H9 (cell line): Measurements from ENCODE around the gene PTPRK. TPM values are rescaled to one million over a fixed set of nuclear protein-coding genes. Genes with fewer than 3 reads are reported as not detected.

ENCODE experiments used
- DNase-seq: peaks from one replicate; pipeline ENCODE4 v3.0.0-alpha.2; 2017
- H2AFZ ChIP-seq: one replicate; pipeline ENCODE4 v1.6.1; 2013; ENCODE audit warnings: mild to moderate bottlenecking, low read length, control low read depth, moderate library complexity
- H2AK5ac ChIP-seq: 2 replicates; pipeline ENCODE4 v1.6.1; 2013; ENCODE audit warnings: low read length, control low read depth, mixed read lengths; ENCODE audit not compliant: insufficient read length
- H2BK120ac ChIP-seq: one replicate; pipeline ENCODE4 v1.6.1; 2013; ENCODE audit warnings: low read depth, mild to moderate bottlenecking, low read length, control low read depth, inconsistent platforms; ENCODE audit not compliant: poor library complexity, severe bottlenecking
- H2BK12ac ChIP-seq: 2 replicates; pipeline ENCODE4 v1.6.1; 2013; ENCODE audit warnings: low read length, control low read depth, mixed read lengths, low read depth; ENCODE audit not compliant: insufficient read length
- H2BK15ac ChIP-seq: 2 replicates; pipeline ENCODE4 v1.6.1; 2013; ENCODE audit warnings: low read depth, low read length, control low read depth
- H2BK20ac ChIP-seq: one replicate; pipeline ENCODE4 v1.6.1; 2013; ENCODE audit warnings: low read depth, mild to moderate bottlenecking, low read length, control low read depth, inconsistent platforms; ENCODE audit not compliant: poor library complexity, severe bottlenecking
- H2BK5ac ChIP-seq: 2 replicates; pipeline ENCODE4 v1.6.1; 2013; ENCODE audit warnings: low read length, control low read depth, mixed read lengths; ENCODE audit not compliant: insufficient read length
- H3K14ac ChIP-seq: 2 replicates; pipeline ENCODE4 v1.6.1; 2013; ENCODE audit warnings: low read length, control low read depth; ENCODE audit not compliant: insufficient read depth
- H3K18ac ChIP-seq: 2 replicates; pipeline ENCODE4 v1.6.1; 2013; ENCODE audit warnings: low read depth, mild to moderate bottlenecking, mixed read lengths, low read length, control low read depth; ENCODE audit not compliant: insufficient read length
- H3K23ac ChIP-seq: 2 replicates; pipeline ENCODE4 v1.6.1; 2013; ENCODE audit warnings: low read length, control low read depth, mixed read lengths, low read depth; ENCODE audit not compliant: insufficient read length
- H3K23me2 ChIP-seq: 2 replicates; pipeline ENCODE4 v1.6.1; 2013; ENCODE audit warnings: low read depth, mild to moderate bottlenecking, mixed read lengths, low read length, control low read depth; ENCODE audit not compliant: insufficient read length, poor library complexity, severe bottlenecking
- H3K27ac ChIP-seq: 2 replicates; pipeline ENCODE4 v1.5.1; 2013; ENCODE audit warnings: low read length, control low read depth, mixed read lengths, low read depth; ENCODE audit not compliant: insufficient read length
- H3K27me3 ChIP-seq: 2 replicates; pipeline ENCODE4 v1.6.1; 2013; ENCODE audit warnings: low read length, control low read depth, inconsistent platforms; ENCODE audit not compliant: insufficient read depth
- H3K4ac ChIP-seq: 2 replicates; pipeline ENCODE4 v1.6.1; 2013; ENCODE audit warnings: low read depth, mild to moderate bottlenecking, control low read depth, inconsistent platforms, low read length, moderate library complexity
- H3K4me1 ChIP-seq: 2 replicates; pipeline ENCODE4 v1.6.1; 2013; ENCODE audit warnings: low read length, control low read depth, inconsistent platforms; ENCODE audit not compliant: insufficient read depth
- H3K4me2 ChIP-seq: 2 replicates; pipeline ENCODE4 v1.6.1; 2013; ENCODE audit warnings: low read length, control low read depth, mixed read lengths; ENCODE audit not compliant: insufficient read length, insufficient read depth
- H3K56ac ChIP-seq: 2 replicates; pipeline ENCODE4 v1.6.1; 2013; ENCODE audit warnings: low read depth, mild to moderate bottlenecking, mixed read lengths, low read length, control low read depth; ENCODE audit not compliant: insufficient read length
- H3K79me1 ChIP-seq: 2 replicates; pipeline ENCODE4 v1.6.1; 2013; ENCODE audit warnings: low read depth, mild to moderate bottlenecking, moderate library complexity, low read length, control low read depth, inconsistent platforms; ENCODE audit not compliant: insufficient read depth, poor library complexity, severe bottlenecking
- H3K79me2 ChIP-seq: 2 replicates; pipeline ENCODE4 v1.6.1; 2013; ENCODE audit warnings: low read length, control low read depth, inconsistent platforms; ENCODE audit not compliant: insufficient read depth
- H3K9ac ChIP-seq: 2 replicates; pipeline ENCODE4 v1.6.1; 2013; ENCODE audit warnings: low read length, control low read depth, mixed read lengths; ENCODE audit not compliant: insufficient read length; ENCODE audit errors: extremely low read depth
- H3K9me3 ChIP-seq: one replicate; pipeline ENCODE4 v1.6.1; 2013; ENCODE audit warnings: low read depth, low read length, inconsistent platforms; ENCODE audit not compliant: control insufficient read depth
- H3T11ph ChIP-seq: one replicate; pipeline ENCODE4 v1.6.1; 2013; ENCODE audit warnings: mild to moderate bottlenecking, low read length, control low read depth, inconsistent platforms
- H4K20me1 ChIP-seq: one replicate; pipeline ENCODE4 v1.6.1; 2013; ENCODE audit not compliant: control insufficient read depth, insufficient read length, insufficient read depth
- H4K5ac ChIP-seq: 2 replicates; pipeline ENCODE4 v1.6.1; 2013; ENCODE audit warnings: low read depth, mild to moderate bottlenecking, mixed read lengths, low read length, control low read depth; ENCODE audit not compliant: insufficient read length
- H4K8ac ChIP-seq: replicated peaks from 2 replicates; pipeline ENCODE4 v1.6.1; 2013; ENCODE audit warnings: low read length, control low read depth, mixed read lengths, low read depth; ENCODE audit not compliant: insufficient read length
- H4K91ac ChIP-seq: 2 replicates; pipeline ENCODE4 v1.6.1; 2013; ENCODE audit warnings: low read depth, mild to moderate bottlenecking, moderate library complexity, mixed read lengths, low read length, control low read depth; ENCODE audit not compliant: insufficient read length
- H3K27ac Mint-ChIP-seq, 3 experiments: 2 replicates in 2 of 3; 3 replicates in 1 of 3; pipeline ENCODE4 v1.8.0; 2020 to 2021; ENCODE audit warnings: mixed read lengths in 3 of 3, mild to moderate bottlenecking in 1 of 3, moderate library complexity in 1 of 3
- H3K27me3 Mint-ChIP-seq: 2 replicates; pipeline ENCODE4 v1.8.0; 2021; ENCODE audit warnings: low read depth, mild to moderate bottlenecking, moderate library complexity, mixed read lengths
- H3K36me3 Mint-ChIP-seq, 3 experiments: 2 replicates in 2 of 3; 3 replicates in 1 of 3; pipeline ENCODE4 v1.8.0; 2020 to 2021; ENCODE audit warnings: low read depth in 3 of 3, mixed read lengths in 3 of 3; ENCODE audit not compliant: insufficient read depth in 1 of 3
- H3K4me1 Mint-ChIP-seq, 2 experiments: 2 replicates each; pipeline ENCODE4 v1.8.0; 2020; ENCODE audit warnings: mixed read lengths in 2 of 2
- H3K4me3 Mint-ChIP-seq, 2 experiments: 2 replicates in 1 of 2; 3 replicates in 1 of 2; pipeline ENCODE4 v1.8.0; 2020 to 2021; ENCODE audit warnings: mild to moderate bottlenecking in 2 of 2, mixed read lengths in 2 of 2, moderate library complexity in 1 of 2
- H3K9me3 Mint-ChIP-seq, 2 experiments: 2 replicates in 1 of 2; 3 replicates in 1 of 2; pipeline ENCODE4 v1.8.0; 2020; ENCODE audit warnings: mild to moderate bottlenecking in 2 of 2, mixed read lengths in 2 of 2, moderate library complexity in 1 of 2
- total RNA-seq: library from RNA; stranded (reverse); gene quantifications from 2 replicates; pipeline ENCODE4 v1.2.1, GENCODE V29; 2021
- TF ChIP-seq, protein P1 (sequence below): fragments of 200-600 bp; sonication (generic); conservative IDR thresholded peaks from 3 replicates; pipeline ENCODE4 v1.8.0; 2021; ENCODE audit warnings: antibody characterized with exemption, mild to moderate bottlenecking

PTPRK gene
- total RNA-seq, 1 experiment from 2014 or later: 47.9 TPM

DNA sequence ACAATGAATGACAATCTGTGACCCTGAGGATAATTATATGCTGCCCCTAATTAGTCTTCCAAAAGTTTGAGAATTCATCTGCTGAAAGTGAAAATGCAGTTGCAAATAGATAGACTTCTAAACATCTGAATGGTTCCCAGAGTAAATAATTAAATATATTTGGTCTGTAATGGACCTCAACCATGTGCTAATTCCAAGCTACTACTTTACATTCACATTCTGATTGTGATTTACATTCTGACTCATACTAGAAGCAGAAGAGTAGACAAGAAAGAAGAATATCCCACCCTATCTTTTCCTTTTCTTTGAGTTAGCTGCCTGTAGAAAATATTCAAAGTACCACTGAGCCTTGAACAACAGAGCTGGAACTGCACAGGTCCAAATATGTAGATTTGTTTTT is 80.8 kb downstream of the PTPRK start:
- no peak overlapping the region for H2AFZ ChIP-seq
- no peaks in the 10 kb centered on the region; the same call in 1 of the 2 replicates for H3K79me2 ChIP-seq
- no peak overlapping the region for H3K4ac ChIP-seq
- H3K27me3 ChIP-seq: no peaks in the 10 kb centered on the region
- no peak overlapping the region; a peak in 3 of 7 replicates for H3K27ac Mint-ChIP-seq
- no peak overlapping the region for H3K56ac ChIP-seq
- no peak overlapping the region for H4K5ac ChIP-seq
- H3K9ac ChIP-seq: no peak overlapping the region
- no peaks in the 10 kb centered on the region for H4K20me1 ChIP-seq
- peaks cover 52 to 60% of the 10 kb centered on the region in 2 experiments for H3K4me1 Mint-ChIP-seq
- no peak for DNase-seq
- H3K79me1 ChIP-seq: no peaks in the 10 kb centered on the region
- H2BK15ac ChIP-seq: no peak overlapping the region
- no peak overlapping the region for H2BK20ac ChIP-seq
- TF ChIP-seq, protein P1, sequence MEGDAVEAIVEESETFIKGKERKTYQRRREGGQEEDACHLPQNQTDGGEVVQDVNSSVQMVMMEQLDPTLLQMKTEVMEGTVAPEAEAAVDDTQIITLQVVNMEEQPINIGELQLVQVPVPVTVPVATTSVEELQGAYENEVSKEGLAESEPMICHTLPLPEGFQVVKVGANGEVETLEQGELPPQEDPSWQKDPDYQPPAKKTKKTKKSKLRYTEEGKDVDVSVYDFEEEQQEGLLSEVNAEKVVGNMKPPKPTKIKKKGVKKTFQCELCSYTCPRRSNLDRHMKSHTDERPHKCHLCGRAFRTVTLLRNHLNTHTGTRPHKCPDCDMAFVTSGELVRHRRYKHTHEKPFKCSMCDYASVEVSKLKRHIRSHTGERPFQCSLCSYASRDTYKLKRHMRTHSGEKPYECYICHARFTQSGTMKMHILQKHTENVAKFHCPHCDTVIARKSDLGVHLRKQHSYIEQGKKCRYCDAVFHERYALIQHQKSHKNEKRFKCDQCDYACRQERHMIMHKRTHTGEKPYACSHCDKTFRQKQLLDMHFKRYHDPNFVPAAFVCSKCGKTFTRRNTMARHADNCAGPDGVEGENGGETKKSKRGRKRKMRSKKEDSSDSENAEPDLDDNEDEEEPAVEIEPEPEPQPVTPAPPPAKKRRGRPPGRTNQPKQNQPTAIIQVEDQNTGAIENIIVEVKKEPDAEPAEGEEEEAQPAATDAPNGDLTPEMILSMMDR: no peak
- H4K91ac ChIP-seq: no peak overlapping the region
- no peaks in the 10 kb centered on the region; a peak in 1 of 7 replicates for H3K36me3 Mint-ChIP-seq
- no peak overlapping the region for H3K4me3 Mint-ChIP-seq
- H3K4me1 ChIP-seq: peaks cover 11% of the 10 kb centered on the region; the same call in 1 of the 2 replicates
- H3K9me3 ChIP-seq: no peaks in the 10 kb centered on the region
- no peaks in the 10 kb centered on the region for H3K23me2 ChIP-seq
- no peak overlapping the region for H2BK5ac ChIP-seq
- H4K8ac ChIP-seq: no peak overlapping the region
- H3T11ph ChIP-seq: no peak overlapping the region
- H2BK12ac ChIP-seq: no peak overlapping the region
- H3K27me3 Mint-ChIP-seq: no peaks in the 10 kb centered on the region
- no peaks in the 10 kb centered on the region for H3K9me3 Mint-ChIP-seq
- H3K27ac ChIP-seq: no peak overlapping the region
- H3K4me2 ChIP-seq: peak overlapping the region; percentile 25
- no peak overlapping the region for H3K18ac ChIP-seq
- no peak overlapping the region for H2BK120ac ChIP-seq
- H2AK5ac ChIP-seq: no peak overlapping the region
- H3K14ac ChIP-seq: no peak overlapping the region
- no peak overlapping the region for H3K23ac ChIP-seq
